ENCODE measurements around the gene VOPP1. TPM values are rescaled to one million over a fixed set of nuclear protein-coding genes. Genes with fewer than 3 reads are reported as not detected.
A peak's percentile ranks its signal among the peaks of the same experiment; 100 is the strongest.

VOPP1 gene
- total RNA-seq, 1 experiment from 2014 or later, result 60.2 TPM

GRCh38 chr7:55554038-55554437 is 18.3 kb downstream of the VOPP1 start:
- Histone ChIP-seq H4K20me1 (ENCODE audit: low read length) (0 out of 2 replicates have a peak, but pooled peaks cover 10% of the 10 kb centered on the region), H3K4me3 (ENCODE audit: low read length) (no peak overlapping the region), H2AFZ (ENCODE audit: low read length) (no peak overlapping the region), H3K79me2 (ENCODE audit: low read length) (peaks cover 87% of the 10 kb centered on the region), H3K9ac (ENCODE audit: low read length) (no peak overlapping the region), H3K9me2 (replicated peaks; ENCODE audit: low read length) (no peaks in the 10 kb centered on the region), H3K27me3 (ENCODE audit: low read length) (no peaks in the 10 kb centered on the region), H3F3A (ENCODE audit: low read length, unreplicated experiment) (no peaks in the 10 kb centered on the region), H3K27ac (ENCODE audit: low read length) (no peak overlapping the region), H3K36me3 (ENCODE audit: low read depth, low read length) (no peaks in the 10 kb centered on the region), H3K4me1 (ENCODE audit: insufficient read depth, low read length) (peaks cover 71% of the 10 kb centered on the region), H3K9me3 (ENCODE audit: low read length) (no peaks in the 10 kb centered on the region), H3K4me2 (ENCODE audit: low read length) (peak overlapping the region; percentile 75; the same call in 1 of the 2 replicates)
- intact Hi-C loops (cut with micrococcal nuclease), result loop anchor here (5.0 kb wide), 1 partner anchor 97 kb away; no protein-coding TSS in a partner anchor
- BruUV-seq (replicated peaks), result no TSS peak
- ATAC-seq, result no peak
- no peak for TF ChIP-seq CTCF (conservative IDR thresholded peaks at IDR 0.05; ENCODE audit: low read depth, low read length)
- no peak for TF ChIP-seq EZH2phosphoT487 (IDR thresholded peaks at IDR 0.05; ENCODE audit: borderline replicate concordance, low read length)
- no peak for TF ChIP-seq EZH2 (IDR thresholded peaks at IDR 0.05; ENCODE audit: low read length, unreplicated experiment)
- ChIA-PET POLR2A (ENCODE audit: unreplicated experiment) (no interaction called here), CTCF (no interaction called here)
- DNase-seq, result no peak

GRCh38 chr7:55553024-55553345 is 19.3 kb downstream of the VOPP1 start:
- peak overlapping the region; percentile 78 for H3K4me2 ChIP-seq (ENCODE audit: low read length)
- TF ChIP-seq EZH2phosphoT487 (IDR thresholded peaks at IDR 0.05; ENCODE audit: borderline replicate concordance, low read length), result no peak
- TF ChIP-seq EZH2 (IDR thresholded peaks at IDR 0.05; ENCODE audit: low read length, unreplicated experiment), result no peak
- no peak for TF ChIP-seq CTCF (conservative IDR thresholded peaks at IDR 0.05; ENCODE audit: low read depth, low read length)
- ChIA-PET CTCF (no interaction called here), POLR2A (ENCODE audit: unreplicated experiment) (interaction anchor here (0.6 to 0.7 kb wide), 2 partner anchors 23 to 554 kb away, joined by 3 to 5 read pairs; partner anchors contain the start of gene CHCHD2)
- H3K9me2 ChIP-seq (replicated peaks; ENCODE audit: low read length), result no peaks in the 10 kb centered on the region
- H3K9me3 ChIP-seq (ENCODE audit: low read length), result no peaks in the 10 kb centered on the region
- ATAC-seq (no peak), DNase-seq (no peak)
- 0 out of 2 replicates have a peak, but pooled peaks cover 10% of the 10 kb centered on the region for H4K20me1 ChIP-seq (ENCODE audit: low read length)
- H3K36me3 ChIP-seq (ENCODE audit: low read depth, low read length), result no peaks in the 10 kb centered on the region
- H3F3A ChIP-seq (ENCODE audit: low read length, unreplicated experiment), result no peaks in the 10 kb centered on the region
- peak overlapping the region; percentile 43 for H3K9ac ChIP-seq (ENCODE audit: low read length)
- peaks cover 87% of the 10 kb centered on the region for H3K79me2 ChIP-seq (ENCODE audit: low read length)
- intact Hi-C loops (cut with micrococcal nuclease), result loop anchor here (5.0 kb wide), 1 partner anchor 96 kb away; no protein-coding TSS in a partner anchor
- H3K27ac ChIP-seq (ENCODE audit: low read length), result peak overlapping the region; percentile 59
- H3K27me3 ChIP-seq (ENCODE audit: low read length), result no peaks in the 10 kb centered on the region
- no TSS peak for BruUV-seq (replicated peaks)
- peak overlapping the region; percentile 47 for H3K4me3 ChIP-seq (ENCODE audit: low read length)
- H2AFZ ChIP-seq (ENCODE audit: low read length), result peak overlapping the region; percentile 59; the same call in 1 of the 2 replicates
- peaks cover 70% of the 10 kb centered on the region for H3K4me1 ChIP-seq (ENCODE audit: insufficient read depth, low read length)

- no peaks in the 10 kb centered on the region for H3K27me3 ChIP-seq (ENCODE audit: low read length)
- ChIA-PET CTCF (no interaction called here), POLR2A (ENCODE audit: unreplicated experiment) (interaction anchor here (0.6 to 0.7 kb wide), 2 partner anchors 23 to 554 kb away, joined by 3 to 5 read pairs; partner anchors contain the start of gene CHCHD2)
- TF ChIP-seq CTCF (conservative IDR thresholded peaks at IDR 0.05; ENCODE audit: low read depth, low read length) (no peak), EZH2 (IDR thresholded peaks at IDR 0.05; ENCODE audit: low read length, unreplicated experiment) (no peak), EZH2phosphoT487 (IDR thresholded peaks at IDR 0.05; ENCODE audit: borderline replicate concordance, low read length) (no peak)
- peaks cover 68% of the 10 kb centered on the region for H3K4me1 ChIP-seq (ENCODE audit: insufficient read depth, low read length)
- DNase-seq, result peak; percentile 86
- H3K9me2 ChIP-seq (replicated peaks; ENCODE audit: low read length), result no peaks in the 10 kb centered on the region
- 0 out of 2 replicates have a peak, but pooled peaks cover 11% of the 10 kb centered on the region for H4K20me1 ChIP-seq (ENCODE audit: low read length)
- peak; percentile 85 for ATAC-seq
- peak overlapping the region; percentile 59 for H2AFZ ChIP-seq (ENCODE audit: low read length)
- peak overlapping the region; percentile 47 for H3K4me3 ChIP-seq (ENCODE audit: low read length)
- H3K36me3 ChIP-seq (ENCODE audit: low read depth, low read length), result no peaks in the 10 kb centered on the region
- peak overlapping the region; percentile 43 for H3K9ac ChIP-seq (ENCODE audit: low read length)
- H3K4me2 ChIP-seq (ENCODE audit: low read length), result peak overlapping the region; percentile 78
- intact Hi-C loops (cut with micrococcal nuclease), result loop anchor here (5.0 kb wide), 1 partner anchor 95 kb away; no protein-coding TSS in a partner anchor
- peak overlapping the region; percentile 59 for H3K27ac ChIP-seq (ENCODE audit: low read length)
- no peaks in the 10 kb centered on the region for H3F3A ChIP-seq (ENCODE audit: low read length, unreplicated experiment)
- H3K79me2 ChIP-seq (ENCODE audit: low read length), result peaks cover 87% of the 10 kb centered on the region
- BruUV-seq (replicated peaks), result no TSS peak
- H3K9me3 ChIP-seq (ENCODE audit: low read length), result no peaks in the 10 kb centered on the region
Observed at GRCh38 chr7:55552320-55553023, 19.8 kb downstream of the VOPP1 start.
